Neural cell (in vitro differentiated cells): ENCODE data around the gene LRMDA. TPM values are rescaled to one million over a fixed set of nuclear protein-coding genes. Genes with fewer than 3 reads are reported as not detected.

ENCODE experiments used
- H2AFZ ChIP-seq: fragments of 200-600, 300-800 bp; sonication (generic), shearing (Covaris generic); 2 replicates; pipeline ENCODE4 v1.6.0; 2014; ENCODE audit warnings: low read depth, mild to moderate bottlenecking, antibody characterized with exemption, low read length, moderate library complexity
- H3F3A ChIP-seq: fragments of 200-600 bp; shearing (Covaris generic); 2 replicates; pipeline ENCODE4 v1.6.1; 2016; ENCODE audit warnings: mild to moderate bottlenecking, moderate library complexity, mixed read lengths, antibody characterized with exemption, low read length; ENCODE audit not compliant: insufficient read depth, poor library complexity, severe bottlenecking
- H3K27ac ChIP-seq: fragments of 200-600, 300-800 bp; sonication (generic), shearing (Covaris generic); 2 replicates; pipeline ENCODE4 v1.5.1; 2014; ENCODE audit warnings: mild to moderate bottlenecking, low read length, moderate library complexity
- H3K27me3 ChIP-seq: fragments of 300-800, 200-600 bp; sonication (generic), shearing (Covaris generic); 2 replicates; pipeline ENCODE4 v1.6.0; 2014; ENCODE audit warnings: mild to moderate bottlenecking, low read depth, low read length, moderate library complexity; ENCODE audit not compliant: insufficient read depth
- H3K36me3 ChIP-seq: fragments of 300-800, 200-600 bp; sonication (generic), shearing (Covaris generic); 2 replicates; pipeline ENCODE4 v1.5.1; 2014; ENCODE audit warnings: mild to moderate bottlenecking, antibody characterized with exemption, low read length, moderate library complexity; ENCODE audit not compliant: insufficient read depth
- H3K4me2 ChIP-seq: fragments of 300-800, 200-600 bp; sonication (generic), shearing (Covaris generic); 2 replicates; pipeline ENCODE4 v1.6.0; 2014; ENCODE audit warnings: mild to moderate bottlenecking, low read length
- H3K4me3 ChIP-seq: fragments of 300-800, 200-600 bp; sonication (generic), shearing (Covaris generic); 2 replicates; pipeline ENCODE4 v1.5.1; 2014; ENCODE audit warnings: mild to moderate bottlenecking, low read length, moderate library complexity
- H3K79me2 ChIP-seq: fragments of 200-600 bp; shearing (Covaris generic); replicated peaks from 2 replicates; pipeline ENCODE4 v1.6.0; 2014; ENCODE audit warnings: mild to moderate bottlenecking, low read length, moderate library complexity; ENCODE audit not compliant: insufficient read depth
- H3K9ac ChIP-seq: fragments of 300-800, 200-600 bp; sonication (generic), shearing (Covaris generic); 2 replicates; pipeline ENCODE4 v1.6.1; 2016; ENCODE audit warnings: mild to moderate bottlenecking, low read length, mixed read lengths
- H3K9me2 ChIP-seq: fragments of 200-600 bp; shearing (Covaris generic); 2 replicates; pipeline ENCODE4 v1.6.1; 2016; ENCODE audit warnings: mild to moderate bottlenecking, low read length, mixed read lengths; ENCODE audit not compliant: insufficient read depth
- H3K9me3 ChIP-seq: fragments of 200-600, 300-800 bp; sonication (generic), shearing (Covaris generic); 2 replicates; pipeline ENCODE4 v1.6.1; 2016; ENCODE audit warnings: mild to moderate bottlenecking, mixed run types, low read length, moderate library complexity, mixed read lengths
- H4K20me1 ChIP-seq: fragments of 200-600 bp; shearing (Covaris generic); 2 replicates; pipeline ENCODE4 v1.6.1; 2016; ENCODE audit warnings: mild to moderate bottlenecking, mixed run types; ENCODE audit not compliant: insufficient read depth
- EP300 ChIP-seq: fragments of 450-650 bp; conservative IDR thresholded peaks from 2 replicates; pipeline ENCODE4 v1.6.1; 2014; ENCODE audit warnings: antibody characterized with exemption, mild to moderate bottlenecking, moderate library complexity; ENCODE audit not compliant: poor library complexity, severe bottlenecking
- EZH2 ChIP-seq: fragments of 200-600, 300-800 bp; shearing (Covaris generic), sonication (generic); IDR thresholded peaks from 2 replicates; pipeline ENCODE4 v1.6.1; 2014; ENCODE audit warnings: antibody characterized with exemption, low read length, borderline replicate concordance, mild to moderate bottlenecking; ENCODE audit not compliant: insufficient read depth, poor library complexity, severe bottlenecking
- MXI1 ChIP-seq: fragments of 450-650 bp; conservative IDR thresholded peaks from 2 replicates; pipeline ENCODE4 v1.6.1; 2014; ENCODE audit warnings: antibody characterized with exemption, mild to moderate bottlenecking; ENCODE audit not compliant: poor library complexity, severe bottlenecking
- POLR2AphosphoS5 ChIP-seq: IDR thresholded peaks from 2 replicates; pipeline ENCODE4 v1.6.1; 2012
- RAD21 ChIP-seq: fragments of 450-650 bp; conservative IDR thresholded peaks from 2 replicates; pipeline ENCODE4 v1.6.1; 2014; ENCODE audit warnings: antibody characterized with exemption, mild to moderate bottlenecking, moderate library complexity
- TAF1 ChIP-seq: IDR thresholded peaks from 2 replicates; pipeline ENCODE4 v1.6.1; 2012; ENCODE audit warnings: low read depth
- polyA plus RNA-seq: library from polyadenylated mRNA; depleted of rRNA; stranded (reverse); fragments of >200 nt; gene quantifications from 2 replicates; pipeline ENCODE4 v1.2.3, GENCODE V29; 2014
- TF ChIP-seq, protein P1 (sequence below): IDR thresholded peaks from 2 replicates; pipeline ENCODE4 v1.6.1; 2012; ENCODE audit warnings: borderline replicate concordance
- TF ChIP-seq, protein P2 (sequence below): fragments of 450-650 bp; IDR thresholded peaks from 2 replicates; pipeline ENCODE4 v1.5.1; 2014; ENCODE audit warnings: antibody characterized with exemption, mild to moderate bottlenecking, moderate library complexity; ENCODE audit not compliant: poor library complexity, severe bottlenecking

The LRMDA gene
- polyA plus RNA-seq, 1 donor from 2014 or later = 5.6 TPM

DNA sequence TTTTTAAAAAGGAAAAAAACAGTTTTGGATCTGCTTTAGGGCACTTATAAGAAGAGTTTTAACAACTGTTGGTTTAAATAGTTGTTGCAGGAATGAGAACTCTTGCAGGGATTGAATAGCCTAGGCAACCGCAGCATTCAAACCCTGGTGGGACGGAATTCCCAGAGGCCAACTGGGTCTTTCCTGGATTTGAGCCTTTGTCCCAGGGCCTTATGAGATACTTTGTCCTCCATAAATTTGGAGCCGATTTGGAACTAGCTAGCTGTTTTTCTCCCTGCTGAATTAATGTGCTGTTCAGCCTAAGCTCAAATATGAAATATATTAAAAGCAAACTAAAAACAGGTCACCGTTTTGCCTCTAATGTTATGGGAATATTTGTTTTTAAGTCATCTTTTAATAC, 109.6 kb downstream of the LRMDA start:
- H3K4me2 ChIP-seq = no peak overlapping the region

DNA sequence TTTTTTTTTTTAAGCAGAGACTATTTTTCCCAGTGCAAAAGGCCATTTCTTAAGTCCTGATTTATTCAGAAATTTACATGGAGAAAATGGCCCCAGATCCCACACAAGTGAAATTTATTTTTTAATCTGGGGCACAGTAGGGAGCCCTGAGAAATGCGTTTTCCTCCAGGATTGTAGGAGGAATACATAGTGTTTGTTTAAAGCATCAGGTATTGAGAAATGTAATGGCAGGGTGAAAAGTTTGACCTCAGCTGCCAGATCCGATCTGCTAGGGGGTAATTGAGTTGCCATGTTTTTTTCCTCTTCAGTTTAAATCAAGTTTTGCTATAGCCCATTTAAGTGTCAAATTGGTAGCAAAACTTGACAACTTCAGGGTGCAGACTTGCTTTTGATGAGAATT, 110.0 kb downstream of the LRMDA start:
- Histone ChIP-seq H3K4me3 (no peak overlapping the region), H3F3A (peaks cover 3% of the 10 kb centered on the region)

More for the DNA sequence above, 109.6 kb downstream of the LRMDA start:
- Histone ChIP-seq H3F3A (peaks cover 3% of the 10 kb centered on the region), H3K4me3 (no peak overlapping the region), H2AFZ (no peak overlapping the region), H4K20me1 (no peaks in the 10 kb centered on the region), H3K9ac (no peak overlapping the region), H3K9me3 (no peaks in the 10 kb centered on the region), H3K27me3 (no peaks in the 10 kb centered on the region), H3K36me3 (no peaks in the 10 kb centered on the region), H3K79me2 (no peaks in the 10 kb centered on the region), H3K27ac (no peak overlapping the region), H3K9me2 (no peaks in the 10 kb centered on the region)
- no peak for TF ChIP-seq TAF1
- TF ChIP-seq EZH2 = no peak
- TF ChIP-seq, protein P1, sequence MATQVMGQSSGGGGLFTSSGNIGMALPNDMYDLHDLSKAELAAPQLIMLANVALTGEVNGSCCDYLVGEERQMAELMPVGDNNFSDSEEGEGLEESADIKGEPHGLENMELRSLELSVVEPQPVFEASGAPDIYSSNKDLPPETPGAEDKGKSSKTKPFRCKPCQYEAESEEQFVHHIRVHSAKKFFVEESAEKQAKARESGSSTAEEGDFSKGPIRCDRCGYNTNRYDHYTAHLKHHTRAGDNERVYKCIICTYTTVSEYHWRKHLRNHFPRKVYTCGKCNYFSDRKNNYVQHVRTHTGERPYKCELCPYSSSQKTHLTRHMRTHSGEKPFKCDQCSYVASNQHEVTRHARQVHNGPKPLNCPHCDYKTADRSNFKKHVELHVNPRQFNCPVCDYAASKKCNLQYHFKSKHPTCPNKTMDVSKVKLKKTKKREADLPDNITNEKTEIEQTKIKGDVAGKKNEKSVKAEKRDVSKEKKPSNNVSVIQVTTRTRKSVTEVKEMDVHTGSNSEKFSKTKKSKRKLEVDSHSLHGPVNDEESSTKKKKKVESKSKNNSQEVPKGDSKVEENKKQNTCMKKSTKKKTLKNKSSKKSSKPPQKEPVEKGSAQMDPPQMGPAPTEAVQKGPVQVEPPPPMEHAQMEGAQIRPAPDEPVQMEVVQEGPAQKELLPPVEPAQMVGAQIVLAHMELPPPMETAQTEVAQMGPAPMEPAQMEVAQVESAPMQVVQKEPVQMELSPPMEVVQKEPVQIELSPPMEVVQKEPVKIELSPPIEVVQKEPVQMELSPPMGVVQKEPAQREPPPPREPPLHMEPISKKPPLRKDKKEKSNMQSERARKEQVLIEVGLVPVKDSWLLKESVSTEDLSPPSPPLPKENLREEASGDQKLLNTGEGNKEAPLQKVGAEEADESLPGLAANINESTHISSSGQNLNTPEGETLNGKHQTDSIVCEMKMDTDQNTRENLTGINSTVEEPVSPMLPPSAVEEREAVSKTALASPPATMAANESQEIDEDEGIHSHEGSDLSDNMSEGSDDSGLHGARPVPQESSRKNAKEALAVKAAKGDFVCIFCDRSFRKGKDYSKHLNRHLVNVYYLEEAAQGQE = no peak
- no peak for TF ChIP-seq RAD21
- no peak for TF ChIP-seq POLR2AphosphoS5
- TF ChIP-seq EP300 = no peak
- TF ChIP-seq, protein P2, sequence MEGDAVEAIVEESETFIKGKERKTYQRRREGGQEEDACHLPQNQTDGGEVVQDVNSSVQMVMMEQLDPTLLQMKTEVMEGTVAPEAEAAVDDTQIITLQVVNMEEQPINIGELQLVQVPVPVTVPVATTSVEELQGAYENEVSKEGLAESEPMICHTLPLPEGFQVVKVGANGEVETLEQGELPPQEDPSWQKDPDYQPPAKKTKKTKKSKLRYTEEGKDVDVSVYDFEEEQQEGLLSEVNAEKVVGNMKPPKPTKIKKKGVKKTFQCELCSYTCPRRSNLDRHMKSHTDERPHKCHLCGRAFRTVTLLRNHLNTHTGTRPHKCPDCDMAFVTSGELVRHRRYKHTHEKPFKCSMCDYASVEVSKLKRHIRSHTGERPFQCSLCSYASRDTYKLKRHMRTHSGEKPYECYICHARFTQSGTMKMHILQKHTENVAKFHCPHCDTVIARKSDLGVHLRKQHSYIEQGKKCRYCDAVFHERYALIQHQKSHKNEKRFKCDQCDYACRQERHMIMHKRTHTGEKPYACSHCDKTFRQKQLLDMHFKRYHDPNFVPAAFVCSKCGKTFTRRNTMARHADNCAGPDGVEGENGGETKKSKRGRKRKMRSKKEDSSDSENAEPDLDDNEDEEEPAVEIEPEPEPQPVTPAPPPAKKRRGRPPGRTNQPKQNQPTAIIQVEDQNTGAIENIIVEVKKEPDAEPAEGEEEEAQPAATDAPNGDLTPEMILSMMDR = no peak

More for the DNA sequence above, 110.0 kb downstream of the LRMDA start:
- TF ChIP-seq RAD21 (no peak), EZH2 (no peak), MXI1 (no peak), TAF1 (no peak)
- TF ChIP-seq, protein P1 = no peak
- Histone ChIP-seq H2AFZ (no peak overlapping the region), H3K9me2 (no peaks in the 10 kb centered on the region), H3K4me2 (no peak overlapping the region), H4K20me1 (no peaks in the 10 kb centered on the region), H3K27me3 (no peaks in the 10 kb centered on the region), H3K79me2 (no peaks in the 10 kb centered on the region), H3K36me3 (no peaks in the 10 kb centered on the region), H3K27ac (no peak overlapping the region), H3K9me3 (no peaks in the 10 kb centered on the region), H3K9ac (no peak overlapping the region)
